HEK293T (cell line): ENCODE data around the gene ACSL3.

Experiments used
- CTCF ChIA-PET: fragments of 350-600 bp; formaldehyde crosslinking; extraction: SDS; loops from one replicate; lab custom pipeline; 2021; ENCODE audit warnings: antibody characterized with exemption, inconsistent platforms; lab: Yijun Ruan, JAX
- POLR2A ChIA-PET: fragments of 350-600 bp; formaldehyde crosslinking; extraction: SDS; loops from one replicate; lab custom pipeline; 2020; ENCODE audit warnings: antibody characterized with exemption, inconsistent platforms; lab: Yijun Ruan, JAX
- DNase-seq: peaks from one replicate; pipeline ENCODE4 v3.0.0; 2012; ENCODE audit warnings: mixed read lengths; ENCODE audit errors: extremely low spot score
- ARNT ChIP-seq: fragments of 450-650 bp; IDR thresholded peaks from 2 replicates; pipeline ENCODE4 v1.6.1; 2017; ENCODE audit warnings: mild to moderate bottlenecking
- BHLHE40 ChIP-seq: fragments of 450-650 bp; IDR thresholded peaks from 2 replicates; pipeline ENCODE4 v1.6.1; 2016; ENCODE audit warnings: mild to moderate bottlenecking, moderate library complexity, borderline replicate concordance
- CTBP1 ChIP-seq: fragments of 450-650 bp; IDR thresholded peaks from 2 replicates; pipeline ENCODE4 v1.6.1; 2016; ENCODE audit warnings: borderline replicate concordance
- ELF4 ChIP-seq: fragments of 450-650 bp; IDR thresholded peaks from 2 replicates; pipeline ENCODE4 v1.6.1; 2017; ENCODE audit warnings: antibody characterized with exemption
- FOXA1 ChIP-seq: fragments of 450-650 bp; IDR thresholded peaks from 2 replicates; pipeline ENCODE4 v1.6.1; 2016; ENCODE audit warnings: mild to moderate bottlenecking
- FOXK2 ChIP-seq: fragments of 450-650 bp; IDR thresholded peaks from 2 replicates; pipeline ENCODE4 v1.6.1; 2016; ENCODE audit warnings: mild to moderate bottlenecking
- FOXM1 ChIP-seq: fragments of 450-650 bp; IDR thresholded peaks from 2 replicates; pipeline ENCODE4 v1.6.1; 2017; ENCODE audit warnings: mild to moderate bottlenecking, borderline replicate concordance
- HDGF ChIP-seq: fragments of 450-650 bp; IDR thresholded peaks from 2 replicates; pipeline ENCODE4 v1.6.1; 2017; ENCODE audit warnings: antibody characterized with exemption, borderline replicate concordance
- L3MBTL2 ChIP-seq: fragments of 450-650 bp; conservative IDR thresholded peaks from 2 replicates; pipeline ENCODE4 v1.6.1; 2016; ENCODE audit warnings: mild to moderate bottlenecking
- LEF1 ChIP-seq: fragments of 450-650 bp; IDR thresholded peaks from 2 replicates; pipeline ENCODE4 v1.6.1; 2017; ENCODE audit warnings: mild to moderate bottlenecking, borderline replicate concordance
- NFRKB ChIP-seq: fragments of 450-650 bp; IDR thresholded peaks from 2 replicates; pipeline ENCODE4 v1.6.1; 2016; ENCODE audit warnings: mild to moderate bottlenecking, moderate library complexity
- PKNOX1 ChIP-seq: fragments of 450-650 bp; IDR thresholded peaks from 2 replicates; pipeline ENCODE4 v1.6.1; 2016
- SP1 ChIP-seq: fragments of 450-650 bp; IDR thresholded peaks from 2 replicates; pipeline ENCODE4 v1.6.1; 2017
- SUZ12 ChIP-seq: fragments of 450-650 bp; IDR thresholded peaks from 2 replicates; pipeline ENCODE4 v1.6.1; 2016; ENCODE audit warnings: mild to moderate bottlenecking
- TARDBP ChIP-seq: fragments of 450-650 bp; IDR thresholded peaks from 2 replicates; pipeline ENCODE4 v1.6.1; 2016
- ZNF384 ChIP-seq: fragments of 450-650 bp; IDR thresholded peaks from 2 replicates; pipeline ENCODE4 v1.6.1; 2016

Gene ACSL3

GRCh38 chr2:222860740-222861410 lies at the start of gene ACSL3:
TSS of gene ACSL3 (plus strand) at chr2:222861036. CDS start at chr2:222908773, 47,737 bp downstream.
- DNase-seq = peak; percentile 89
- no peak for TF ChIP-seq BHLHE40
- TF ChIP-seq ELF4 = 0 out of 2 replicates have a peak, but pooled peaks have one; percentile 23
- TF ChIP-seq HDGF = no peak
- TF ChIP-seq L3MBTL2 = no peak
- TF ChIP-seq FOXK2 = no peak
- no peak for TF ChIP-seq FOXA1
- no peak for TF ChIP-seq PKNOX1
- peak; percentile 85; the same call in 1 of the 2 replicates for TF ChIP-seq LEF1
- no peak for TF ChIP-seq NFRKB
- no peak for TF ChIP-seq SP1
- ChIA-PET POLR2A (interaction anchor here (1.7 to 3.5 kb wide), 3 partner anchors 18 to 152 kb away, joined by 5 to 13 read pairs (median 6); no protein-coding TSS in a partner anchor), CTCF (interaction anchor here (1.2 kb wide), 1 partner anchor 155 kb away, joined by 4 read pairs; no protein-coding TSS in a partner anchor)

GRCh38 chr2:222811828-222812227 lies 49.0 kb upstream of the ACSL3 start:
- ChIA-PET POLR2A (interaction anchor here (0.7 kb wide), 1 partner anchor 81 kb away, joined by 3 read pairs; no protein-coding TSS in a partner anchor), CTCF (interaction anchor here (0.6 to 1.3 kb wide), 2 partner anchors 15 to 26 kb away, joined by 4 read pairs; no protein-coding TSS in a partner anchor)
- no peak for TF ChIP-seq SP1
- TF ChIP-seq FOXM1 = no peak
- TF ChIP-seq BHLHE40 = no peak
- TF ChIP-seq ELF4 = no peak
- TF ChIP-seq NFRKB = no peak
- no peak for TF ChIP-seq FOXK2
- no peak for TF ChIP-seq L3MBTL2
- TF ChIP-seq LEF1 = no peak
- no peak for TF ChIP-seq HDGF
- TF ChIP-seq TARDBP = no peak
- no peak for TF ChIP-seq PKNOX1
- TF ChIP-seq SUZ12 = no peak
- no peak for DNase-seq

GRCh38 chr2:222813177-222813843 lies 47.5 kb upstream of the ACSL3 start:
- POLR2A ChIA-PET = no interaction called here
- TF ChIP-seq ELF4 (no peak), ARNT (no peak), FOXK2 (no peak), PKNOX1 (no peak), CTBP1 (no peak), ZNF384 (no peak), SUZ12 (no peak), L3MBTL2 (no peak)
- no peak for DNase-seq
- CTCF ChIA-PET = no interaction called here

- ChIA-PET CTCF (no interaction called here), POLR2A (interaction anchor here (0.6 kb wide), 1 partner anchor 46 kb away, joined by 3 read pairs; no protein-coding TSS in a partner anchor)
- TF ChIP-seq ELF4 (no peak), FOXA1 (no peak)
- no peak for DNase-seq
These were observed 41.0 kb upstream of the ACSL3 start for GRCh38 chr2:222819722-222820333.

- ChIA-PET POLR2A (no interaction called here), CTCF (interaction anchor here (0.7 kb wide), 1 partner anchor 14 kb away, joined by 3 read pairs; no protein-coding TSS in a partner anchor)
- TF ChIP-seq CTBP1 (no peak), SP1 (no peak), FOXK2 (no peak)
- DNase-seq = no peak
These were observed 37.5 kb upstream of the ACSL3 start for GRCh38 chr2:222823183-222823930.

- TF ChIP-seq FOXM1 = no peak
- TF ChIP-seq PKNOX1 = peak; percentile 81
- TF ChIP-seq ZNF384 = no peak
- TF ChIP-seq TARDBP = no peak
- no peak for TF ChIP-seq FOXA1
- DNase-seq = no peak
- ChIA-PET POLR2A (no interaction called here), CTCF (interaction anchor here (1.1 kb wide), 1 partner anchor 78 kb away, joined by 3 read pairs; no protein-coding TSS in a partner anchor)
These were observed 35.8 kb upstream of the ACSL3 start for GRCh38 chr2:222825031-222825430.
